ENCODE measurements around the gene TRPM6. TPM values are rescaled to one million over a fixed set of nuclear protein-coding genes. Genes with fewer than 3 reads are reported as not detected.

TRPM6 gene
- total and polyA plus RNA-seq, 12 donors: under 0.01 to 0.43 (median 0.19) TPM

DNA sequence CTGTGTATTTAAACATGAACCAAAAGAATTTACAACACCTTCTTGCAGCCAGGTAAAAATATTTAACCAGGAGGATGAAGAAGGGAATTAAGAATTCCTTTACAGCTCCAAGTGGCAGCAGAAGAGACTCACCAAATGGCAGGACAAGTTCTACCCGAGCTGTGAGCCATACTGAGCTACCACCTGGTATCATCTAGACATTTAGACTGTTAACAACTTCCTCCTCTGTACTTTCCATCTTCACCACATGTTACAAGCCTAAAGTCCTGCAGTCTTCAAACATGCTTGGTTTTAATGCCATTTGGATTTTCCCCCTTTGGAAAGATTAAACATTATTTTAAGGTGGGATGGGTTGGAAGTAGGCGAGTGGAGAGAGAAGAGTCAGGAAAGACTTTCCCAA lies 190.2 kb downstream of the TRPM6 start:
- Histone ChIP-seq H3K4me1 (replicated peaks in 1 of 2) (no peaks in the 10 kb centered on the region), H3K27ac (no peak overlapping the region), H3K36me3 (replicated peaks in 1 of 2) (no peaks in the 10 kb centered on the region), H3K27me3 (no peaks in the 10 kb centered on the region), H3K9me3 (replicated peaks in 1 of 3) (no peaks in the 10 kb centered on the region), H3K4me3 (no peak overlapping the region)
- DNase-seq: no peak
- TF ChIP-seq POLR2A (IDR thresholded peaks at IDR 0.05): no peak
- TF ChIP-seq, protein P1, sequence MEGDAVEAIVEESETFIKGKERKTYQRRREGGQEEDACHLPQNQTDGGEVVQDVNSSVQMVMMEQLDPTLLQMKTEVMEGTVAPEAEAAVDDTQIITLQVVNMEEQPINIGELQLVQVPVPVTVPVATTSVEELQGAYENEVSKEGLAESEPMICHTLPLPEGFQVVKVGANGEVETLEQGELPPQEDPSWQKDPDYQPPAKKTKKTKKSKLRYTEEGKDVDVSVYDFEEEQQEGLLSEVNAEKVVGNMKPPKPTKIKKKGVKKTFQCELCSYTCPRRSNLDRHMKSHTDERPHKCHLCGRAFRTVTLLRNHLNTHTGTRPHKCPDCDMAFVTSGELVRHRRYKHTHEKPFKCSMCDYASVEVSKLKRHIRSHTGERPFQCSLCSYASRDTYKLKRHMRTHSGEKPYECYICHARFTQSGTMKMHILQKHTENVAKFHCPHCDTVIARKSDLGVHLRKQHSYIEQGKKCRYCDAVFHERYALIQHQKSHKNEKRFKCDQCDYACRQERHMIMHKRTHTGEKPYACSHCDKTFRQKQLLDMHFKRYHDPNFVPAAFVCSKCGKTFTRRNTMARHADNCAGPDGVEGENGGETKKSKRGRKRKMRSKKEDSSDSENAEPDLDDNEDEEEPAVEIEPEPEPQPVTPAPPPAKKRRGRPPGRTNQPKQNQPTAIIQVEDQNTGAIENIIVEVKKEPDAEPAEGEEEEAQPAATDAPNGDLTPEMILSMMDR (IDR thresholded peaks at IDR 0.05): no peak
- WGBS, 4 donors: 64 to 72% (median 67%) methylated on average over 2 of the region's 2 CpGs
- intact Hi-C loops (cut with DNase I): no loop called here

DNA sequence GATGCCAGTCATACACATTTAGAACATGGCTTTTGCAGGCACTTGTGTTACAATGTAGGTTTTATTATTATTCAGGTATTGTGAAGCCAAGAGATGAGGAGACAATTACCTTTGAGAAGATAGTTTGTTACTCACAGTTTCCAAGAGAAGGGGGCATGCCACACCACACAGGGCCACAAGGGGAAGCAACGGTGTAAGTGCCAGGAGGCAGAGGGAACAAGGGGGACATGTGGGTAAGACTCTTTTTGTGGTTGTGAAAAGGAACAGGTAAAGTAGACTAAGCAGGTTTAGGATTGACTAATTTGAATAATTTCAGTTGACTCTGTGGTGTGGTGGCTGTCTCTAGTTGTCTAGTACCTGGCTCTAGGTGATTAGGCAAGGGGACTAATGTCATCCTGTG lies 191.2 kb downstream of the TRPM6 start:
- intact Hi-C loops (cut with DNase I): no loop called here
- no peaks in the 10 kb centered on the region for H3K9me3 ChIP-seq (replicated peaks in 1 of 3)
- H3K4me1 ChIP-seq (replicated peaks in 1 of 2): no peaks in the 10 kb centered on the region
- WGBS, 4 donors: 78 to 96% (median 86%) methylated on average over 1 of the region's 1 CpG
- no peaks in the 10 kb centered on the region for H3K36me3 ChIP-seq (replicated peaks in 1 of 2)
- H3K4me3 ChIP-seq: no peak overlapping the region
- DNase-seq: no peak
- no peaks in the 10 kb centered on the region for H3K27me3 ChIP-seq
- H3K27ac ChIP-seq: no peak overlapping the region
- TF ChIP-seq, protein P1 (IDR thresholded peaks at IDR 0.05): no peak
- no peak for TF ChIP-seq POLR2A (IDR thresholded peaks at IDR 0.05)

DNA sequence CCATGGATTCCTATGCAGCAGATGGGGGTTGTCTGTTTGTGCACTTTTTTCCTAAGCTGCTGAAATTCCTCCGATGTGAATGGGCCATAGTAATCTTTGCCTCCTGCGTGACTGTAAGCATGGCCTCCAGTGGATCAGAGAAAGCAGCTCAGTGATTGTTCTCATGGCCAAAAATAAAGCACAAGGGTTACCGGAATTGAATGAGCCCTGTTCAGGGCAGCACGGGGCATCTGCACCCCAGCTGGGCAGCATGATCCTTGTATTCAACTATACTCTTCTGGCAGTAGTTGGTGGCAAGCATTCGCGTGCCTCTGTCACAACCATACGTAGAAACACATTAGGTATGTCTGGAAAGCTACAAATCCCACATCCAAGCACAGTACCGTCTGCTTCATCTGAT lies 196.7 kb downstream of the TRPM6 start:
- Histone ChIP-seq H3K9me3 (replicated peaks in 1 of 3) (no peaks in the 10 kb centered on the region), H3K36me3 (replicated peaks in 1 of 2) (no peaks in the 10 kb centered on the region)
- no peak for TF ChIP-seq POLR2A (IDR thresholded peaks at IDR 0.05)
- TF ChIP-seq, protein P1 (IDR thresholded peaks at IDR 0.05): no peak

DNA sequence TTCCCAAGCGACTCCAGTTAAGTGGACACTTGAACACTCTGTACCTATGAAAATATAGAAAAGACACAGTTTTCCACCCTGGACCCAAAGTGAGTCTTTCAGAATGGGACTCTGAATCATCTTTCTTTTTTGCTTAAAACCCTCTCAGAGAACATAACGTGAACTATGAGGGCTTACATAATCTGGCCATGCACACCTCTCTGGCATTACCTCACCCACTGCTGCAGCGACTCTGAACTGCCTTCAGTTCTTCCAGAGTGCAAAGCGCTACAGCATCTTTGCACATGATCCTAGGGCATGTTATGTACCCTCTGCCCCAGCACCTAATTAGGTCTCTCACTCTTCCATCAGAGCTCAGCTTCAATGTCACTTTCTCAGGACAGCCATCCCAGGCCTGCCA lies 204.4 kb downstream of the TRPM6 start:
- no peak for DNase-seq
- no peaks in the 10 kb centered on the region for H3K9me3 ChIP-seq (replicated peaks in 1 of 3)
- no peaks in the 10 kb centered on the region for H3K27me3 ChIP-seq
- H3K4me3 ChIP-seq: no peak overlapping the region
- H3K27ac ChIP-seq: no peak overlapping the region
- no peaks in the 10 kb centered on the region for H3K36me3 ChIP-seq (replicated peaks in 1 of 2)
- WGBS, 4 donors: 89 to 95% (median 93%) methylated on average over 4 of the region's 4 CpGs
- H3K4me1 ChIP-seq (replicated peaks in 1 of 2): peaks cover 0 to 6% of the 10 kb centered on the region in 2 donors
- intact Hi-C loops (cut with DNase I): no loop called here
- TF ChIP-seq, protein P1 (IDR thresholded peaks at IDR 0.05): no peak
- no peak for TF ChIP-seq POLR2A (IDR thresholded peaks at IDR 0.05)

More for the DNA sequence above, 196.7 kb downstream of the TRPM6 start:
- Histone ChIP-seq H3K4me1 (replicated peaks in 1 of 2) (no peaks in the 10 kb centered on the region), H3K27ac (no peak overlapping the region), H3K4me3 (no peak overlapping the region), H3K27me3 (no peaks in the 10 kb centered on the region)
- intact Hi-C loops (cut with DNase I): no loop called here
- WGBS, 4 donors: 84 to 91% (median 90%) methylated on average over 8 of the region's 8 CpGs
- DNase-seq: no peak
